A673 (cell line): ENCODE results near the gene PCDHGB4.

Source experiments
- CTCF ChIP-seq: fragments of 300-800, 200-600 bp; sonication (generic); conservative IDR thresholded peaks from 2 replicates; pipeline ENCODE4 v1.5.1; 2017; ENCODE audit warnings: low read depth, mild to moderate bottlenecking, antibody characterized with exemption, low read length, moderate library complexity, mixed read lengths
- EZH2 ChIP-seq: fragments of 200-600 bp; sonication (generic); IDR thresholded peaks from 2 replicates; pipeline ENCODE4 v1.6.1; 2017; ENCODE audit warnings: borderline replicate concordance, low read depth, mild to moderate bottlenecking, mixed read lengths, antibody characterized with exemption, low read length; ENCODE audit not compliant: poor library complexity, severe bottlenecking

DNA sequence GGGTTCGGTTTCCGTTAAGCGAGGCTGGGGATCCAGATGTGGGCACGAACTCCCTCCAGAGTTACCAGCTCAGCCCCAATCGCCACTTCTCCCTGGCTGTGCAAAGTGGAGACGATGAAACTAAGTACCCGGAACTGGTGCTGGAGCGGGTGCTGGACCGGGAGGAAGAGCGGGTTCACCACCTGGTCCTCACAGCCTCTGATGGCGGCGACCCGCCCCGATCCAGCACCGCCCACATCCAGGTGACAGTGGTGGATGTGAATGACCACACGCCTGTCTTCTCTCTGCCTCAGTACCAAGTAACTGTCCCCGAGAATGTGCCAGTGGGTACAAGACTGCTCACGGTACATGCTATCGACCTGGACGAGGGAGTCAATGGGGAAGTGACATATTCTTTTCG, 4.2 kb upstream of the PCDHGB4 start:
- no peak for TF ChIP-seq CTCF
- no peak for TF ChIP-seq EZH2
